ENCODE measurements around the gene DCAF11.

Gene DCAF11

GRCh38 chr14:24171422-24172260, 57.1 kb downstream of the DCAF11 start, which contains the start of gene REC8:
REC8 (plus strand) TSS chr14:24172080; CDS start chr14:24172553, 473 bp downstream.
- Histone ChIP-seq H3K4me1 (peaks cover 0 to 13% (median 3%) of the 10 kb centered on the region in 4 donors), H3K4me3 (peak within 1 kb of the TSS; percentile 36 to 46), H3K36me3 (peaks cover 8 to 55% (median 23%) of the 10 kb centered on the region in 3 donors), H3K9me3 (no peaks in the 10 kb centered on the region), H3K27me3 (no peaks in the 10 kb centered on the region), H3K27ac (peak within 1 kb of the TSS; percentile 0 to 27)
- peak; percentile 72 to 81 for DNase-seq
- intact Hi-C loops (cut with DNase I; ENCODE audit: low total_unique reads) = no loop called here
- TF ChIP-seq CTCF (IDR thresholded peaks at IDR 0.05) = no peak

- peaks cover 0 to 13% (median 3%) of the 10 kb centered on the region in 4 donors for H3K4me1 ChIP-seq
- H3K27me3 ChIP-seq = no peaks in the 10 kb centered on the region
- H3K9me3 ChIP-seq = no peaks in the 10 kb centered on the region
- intact Hi-C loops (cut with DNase I; ENCODE audit: low total_unique reads) = no loop called here
- H3K36me3 ChIP-seq = peaks cover 6 to 55% (median 21%) of the 10 kb centered on the region in 3 donors
- H3K27ac ChIP-seq = peak overlapping the region; percentile 0 to 27
- H3K4me3 ChIP-seq = peak overlapping the region; percentile 36 to 46
- DNase-seq = no peak
- TF ChIP-seq CTCF (IDR thresholded peaks at IDR 0.05) = no peak
Measured at GRCh38 chr14:24172261-24172860, 57.8 kb downstream of the DCAF11 start.

GRCh38 chr14:24172871-24173281, 58.3 kb downstream of the DCAF11 start:
- no peak for TF ChIP-seq CTCF (IDR thresholded peaks at IDR 0.05)
- Histone ChIP-seq H3K27ac (no peak overlapping the region), H3K4me3 (no peak overlapping the region), H3K9me3 (no peaks in the 10 kb centered on the region), H3K27me3 (no peaks in the 10 kb centered on the region), H3K36me3 (peaks cover 3 to 55% (median 16%) of the 10 kb centered on the region in 3 donors), H3K4me1 (peaks cover 0 to 13% (median 3%) of the 10 kb centered on the region in 4 donors)
- DNase-seq = no peak
- intact Hi-C loops (cut with DNase I; ENCODE audit: low total_unique reads) = no loop called here
